Fibroblast of skin of right biceps (primary cell): ENCODE results near the gene TIGD7.
A peak's percentile ranks its signal among the peaks of the same experiment; 100 is the strongest.

Experiments
- DNase-seq: peaks from one replicate; pipeline ENCODE4 v3.0.0-alpha.2; 2013

Gene TIGD7, protein sequence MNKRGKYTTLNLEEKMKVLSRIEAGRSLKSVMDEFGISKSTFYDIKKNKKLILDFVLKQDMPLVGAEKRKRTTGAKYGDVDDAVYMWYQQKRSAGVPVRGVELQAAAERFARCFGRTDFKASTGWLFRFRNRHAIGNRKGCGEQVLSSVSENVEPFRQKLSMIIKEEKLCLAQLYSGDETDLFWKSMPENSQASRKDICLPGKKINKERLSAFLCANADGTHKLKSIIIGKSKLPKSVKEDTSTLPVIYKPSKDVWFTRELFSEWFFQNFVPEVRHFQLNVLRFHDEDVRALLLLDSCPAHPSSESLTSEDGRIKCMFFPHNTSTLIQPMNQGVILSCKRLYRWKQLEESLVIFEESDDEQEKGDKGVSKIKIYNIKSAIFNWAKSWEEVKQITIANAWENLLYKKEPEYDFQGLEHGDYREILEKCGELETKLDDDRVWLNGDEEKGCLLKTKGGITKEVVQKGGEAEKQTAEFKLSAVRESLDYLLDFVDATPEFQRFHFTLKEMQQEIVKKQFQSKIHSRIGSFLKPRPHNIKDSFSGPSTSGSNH

DNA sequence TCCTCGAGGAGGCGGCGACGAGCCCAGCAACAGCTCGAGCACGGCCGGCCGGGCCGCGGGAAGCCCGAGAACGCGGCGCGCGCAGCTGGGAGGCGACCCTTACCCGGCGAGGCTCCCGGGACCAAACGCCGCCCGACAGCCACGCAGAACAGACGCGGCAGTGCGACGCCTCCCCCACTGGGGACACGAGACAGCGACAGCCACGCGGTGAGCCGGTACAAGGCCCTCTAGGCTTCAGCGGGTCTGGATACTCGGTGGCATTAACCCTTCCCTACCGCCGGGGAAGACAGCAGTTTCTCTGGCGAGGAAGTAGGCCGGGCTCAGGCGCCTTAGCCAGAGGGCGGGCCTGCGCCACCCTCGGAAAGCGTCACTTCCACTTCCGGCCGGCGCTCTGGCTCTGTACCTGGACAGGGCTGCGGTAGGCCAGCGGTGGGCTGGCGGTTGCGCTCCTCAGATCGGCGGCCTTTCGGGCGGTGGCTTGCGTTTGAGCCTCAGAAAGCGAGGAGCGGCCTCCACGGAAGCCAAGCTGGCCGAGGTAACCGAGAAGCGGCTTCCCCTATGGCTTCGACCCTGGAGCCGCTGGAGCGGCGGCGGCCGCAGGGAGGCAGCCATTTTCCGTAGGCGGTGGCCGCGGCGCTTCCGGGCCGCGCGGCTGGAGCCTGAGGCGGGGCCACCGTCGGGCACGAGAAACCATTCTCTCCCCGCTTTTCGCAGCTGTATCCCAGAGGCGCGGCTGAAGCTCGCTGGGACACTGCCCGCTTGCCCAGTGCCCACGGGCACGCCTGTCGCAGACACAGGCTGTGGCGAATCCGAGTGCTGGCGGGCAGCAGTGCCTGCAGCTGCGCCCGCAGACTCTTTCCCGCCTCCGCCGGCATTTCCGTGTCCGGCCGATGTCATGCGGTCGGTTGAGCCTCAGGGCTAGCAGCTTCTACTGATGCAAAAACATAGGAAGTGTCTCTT, at the start of gene TIGD7, which contains the start of gene ZNF75A:
TIGD7 (minus strand) TSS at position 322 of the 960 bp plus-strand sequence. CDS start 4,816 bp downstream, outside the sequence.
ZNF75A (plus strand) TSS at position 389 of the 960 bp plus-strand sequence. CDS start 2,932 bp downstream, outside the sequence.
- DNase-seq, result peak; percentile 93

DNA sequence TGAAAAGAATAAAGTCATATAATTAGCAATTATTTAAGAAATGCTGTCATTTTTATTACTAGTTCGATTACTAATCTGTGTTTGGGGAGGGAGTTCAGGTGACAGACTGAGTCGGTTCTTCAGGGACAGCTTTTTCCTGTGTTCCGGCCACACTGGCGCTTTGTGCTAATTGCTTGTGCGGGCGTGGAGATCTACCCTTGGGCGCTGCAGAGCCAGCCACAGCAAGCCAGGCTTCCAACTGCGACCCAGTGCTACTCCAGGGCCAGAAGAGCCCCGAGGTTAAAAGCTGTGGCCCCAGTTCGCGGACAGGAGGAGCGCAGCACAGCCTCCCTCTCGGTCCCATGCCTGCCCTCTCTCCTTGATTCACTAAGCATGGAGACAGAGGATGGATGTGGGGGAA, 43.9 kb upstream of the TIGD7 start:
- no peak for DNase-seq

DNA sequence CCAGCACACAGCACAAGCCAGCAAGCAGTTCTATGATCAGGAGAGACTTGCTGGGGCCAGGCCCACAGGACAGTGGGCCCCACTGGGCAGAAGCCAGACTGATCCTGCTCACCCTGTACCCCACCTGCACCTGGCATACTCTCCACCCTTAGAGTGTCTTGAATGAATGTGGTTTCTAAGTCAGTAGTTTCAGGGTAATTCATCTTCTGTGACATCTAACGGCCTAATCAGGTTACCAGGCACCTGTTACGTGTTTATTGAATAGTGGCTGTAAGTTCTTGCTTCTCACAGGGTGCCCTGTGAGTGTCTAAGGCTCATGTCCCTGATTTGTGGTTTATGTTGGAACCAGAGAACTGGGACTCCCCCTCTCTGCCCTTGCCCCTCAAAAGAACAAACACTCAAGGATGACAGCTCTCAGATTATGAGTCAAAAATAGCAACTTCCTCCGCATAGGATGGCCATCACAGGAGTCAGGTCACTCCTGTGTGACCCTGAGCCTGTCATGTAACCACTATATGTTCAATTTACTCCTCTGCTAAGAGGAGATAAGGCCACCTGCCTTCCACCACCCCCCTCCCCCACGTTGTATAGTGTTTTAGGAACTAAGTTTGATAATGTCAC, 43.4 kb upstream of the TIGD7 start:
- no peak for DNase-seq

DNA sequence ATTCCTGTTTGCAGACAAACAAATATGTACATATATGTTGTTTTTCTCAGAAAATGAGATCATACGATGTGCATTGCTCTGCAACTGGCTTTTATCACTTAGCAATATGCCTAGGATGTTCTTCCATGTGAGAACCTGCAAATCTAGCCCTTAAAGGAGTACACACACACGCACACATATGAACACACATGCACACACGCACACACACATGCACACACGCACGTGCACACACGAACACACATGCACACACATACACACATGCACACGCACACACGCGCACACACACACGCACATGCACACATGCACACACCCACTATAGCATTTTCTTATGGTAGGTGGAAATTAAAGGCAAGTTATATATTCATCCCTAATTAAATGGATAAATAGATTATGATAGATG, 42.4 kb upstream of the TIGD7 start:
- no peak for DNase-seq

DNA sequence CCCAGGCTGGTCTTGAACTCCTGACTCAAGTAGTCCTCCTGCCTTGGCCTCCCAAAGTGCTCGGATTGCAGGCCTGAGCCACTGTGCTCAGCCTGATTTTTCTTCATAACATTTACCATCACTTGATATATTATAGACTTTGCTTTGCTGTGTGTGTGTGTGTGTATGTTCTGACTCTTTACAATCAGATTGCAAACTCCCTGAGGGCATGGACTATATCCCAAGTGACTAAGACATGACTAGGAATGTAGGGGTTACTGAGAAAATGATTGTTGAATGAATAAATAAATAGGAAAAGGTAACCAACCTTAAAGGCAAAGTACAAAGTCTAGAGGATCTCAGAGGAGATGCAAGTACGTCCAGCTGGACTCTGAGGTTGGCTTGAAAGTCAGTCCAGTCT, 40.8 kb upstream of the TIGD7 start:
- DNase-seq, result no peak

DNA sequence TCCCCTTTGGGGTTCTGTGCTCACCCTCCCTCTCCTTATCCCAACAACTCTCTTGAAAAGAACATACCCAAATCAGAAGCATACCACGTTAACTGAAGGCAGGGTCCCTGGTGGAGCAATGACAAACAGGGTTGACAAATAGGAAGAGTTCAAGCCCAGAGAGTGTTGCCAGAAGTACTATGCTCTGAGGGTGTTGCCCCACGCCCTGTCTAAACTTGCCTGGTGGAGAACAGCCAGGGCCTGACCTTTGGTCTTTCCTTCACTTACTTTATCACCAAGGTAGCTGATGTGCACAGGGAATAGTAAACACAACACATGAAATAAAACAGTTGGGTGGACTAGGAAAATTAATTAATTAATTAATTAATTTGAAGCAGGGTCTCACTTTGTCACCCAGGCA, 23.4 kb upstream of the TIGD7 start:
- DNase-seq, result no peak

DNA sequence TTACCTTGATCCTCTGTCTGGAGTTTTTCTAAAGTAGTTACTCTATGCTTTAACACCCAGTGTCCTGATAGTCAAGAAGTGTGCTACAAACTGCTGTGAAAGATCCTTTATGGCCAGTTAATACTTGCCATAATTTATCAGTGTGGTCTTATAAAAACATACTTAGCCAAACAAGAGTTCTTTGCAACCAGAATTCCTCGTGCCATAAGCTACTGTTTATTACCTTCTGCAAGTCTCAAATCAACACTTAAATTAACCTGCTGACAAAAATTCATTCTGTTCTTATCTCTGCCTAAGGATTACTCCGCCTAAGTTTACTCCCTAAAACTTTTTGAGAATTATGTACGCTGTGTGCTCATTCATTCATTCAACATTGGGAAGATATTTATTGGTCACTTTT, 22.9 kb upstream of the TIGD7 start:
- DNase-seq, result no peak

DNA sequence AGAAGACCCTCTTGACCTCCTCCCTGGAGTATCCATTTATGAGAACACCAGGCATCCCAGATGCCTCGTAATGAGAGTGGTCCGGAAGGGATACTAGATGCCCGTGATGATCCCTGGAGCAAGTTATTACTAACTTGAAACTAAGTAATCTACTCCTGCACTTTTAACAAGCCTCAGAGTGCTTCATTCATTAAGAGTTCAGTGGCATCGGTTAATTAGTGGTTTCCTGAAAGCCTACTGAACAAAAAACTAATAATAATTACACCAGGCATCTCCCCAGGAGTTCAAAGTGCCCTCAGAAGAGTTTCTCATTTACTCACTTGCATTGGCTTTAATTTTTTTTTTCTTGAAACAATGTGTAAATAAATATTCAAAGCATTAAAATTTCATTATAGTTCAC, 22.3 kb upstream of the TIGD7 start:
- no peak for DNase-seq

DNA sequence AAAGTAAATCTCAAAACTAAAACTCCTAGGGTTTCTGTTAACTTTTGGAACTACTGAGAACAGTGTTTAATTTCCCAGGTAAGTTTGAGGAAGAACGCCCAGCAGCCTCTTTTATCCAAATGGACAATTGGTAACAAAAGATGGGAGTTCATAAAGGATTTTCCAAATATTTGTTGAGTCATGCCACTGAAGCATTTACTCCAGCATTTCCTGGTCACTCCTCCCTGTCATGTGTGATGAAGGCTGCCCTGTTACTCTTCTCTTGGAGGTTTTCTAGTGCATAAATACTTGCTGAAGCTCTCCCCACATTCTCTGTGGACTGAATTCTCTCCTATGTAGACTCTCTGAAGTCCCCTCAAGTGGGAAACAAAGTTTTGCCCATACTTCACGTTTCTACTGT, 16.6 kb upstream of the TIGD7 start:
- DNase-seq, result no peak

DNA sequence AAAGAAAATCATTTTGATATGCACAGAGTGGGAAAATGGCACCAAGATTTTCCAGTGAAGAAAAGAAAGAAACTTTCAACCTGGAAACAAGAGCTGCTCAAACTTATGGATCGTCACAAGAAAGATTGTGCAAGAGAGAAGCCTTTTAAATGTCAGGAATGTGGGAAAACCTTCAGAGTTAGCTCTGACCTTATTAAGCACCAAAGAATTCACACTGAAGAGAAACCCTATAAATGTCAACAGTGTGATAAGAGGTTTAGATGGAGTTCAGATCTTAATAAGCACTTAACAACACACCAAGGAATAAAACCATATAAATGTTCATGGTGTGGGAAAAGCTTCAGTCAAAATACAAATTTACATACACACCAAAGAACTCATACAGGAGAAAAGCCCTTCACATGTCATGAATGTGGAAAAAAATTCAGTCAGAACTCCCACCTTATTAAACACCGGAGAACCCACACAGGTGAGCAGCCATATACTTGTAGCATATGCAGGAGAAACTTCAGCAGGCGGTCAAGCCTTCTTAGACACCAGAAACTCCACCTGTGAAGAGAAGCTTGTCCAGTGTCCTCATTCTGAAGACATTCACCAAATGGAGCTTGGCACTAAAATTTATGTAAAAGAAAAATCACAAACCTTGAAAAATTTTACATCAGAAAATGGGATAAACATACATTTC, 12.2 kb upstream of the TIGD7 start:
- peak; percentile 8 for DNase-seq

DNA sequence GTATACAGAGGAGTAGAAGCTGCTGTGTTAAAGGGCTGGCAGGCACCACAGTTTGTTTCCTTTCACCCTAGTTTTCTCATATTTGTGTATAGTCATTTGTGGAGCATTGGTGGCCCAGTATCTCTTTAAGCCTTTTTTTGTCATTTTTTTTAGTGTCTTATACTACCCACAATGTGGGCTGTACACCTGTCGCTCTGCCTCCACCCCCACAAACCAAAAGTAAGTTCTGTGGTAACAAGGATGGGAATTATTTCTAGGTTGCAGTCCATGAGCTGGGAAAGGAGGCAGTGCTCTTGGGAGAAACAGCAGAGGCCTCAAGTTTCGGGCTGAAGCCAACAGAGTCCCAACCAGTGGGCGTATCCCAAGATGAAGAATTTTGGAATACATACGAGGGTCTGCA, 6.3 kb upstream of the TIGD7 start:
- no peak for DNase-seq

DNA sequence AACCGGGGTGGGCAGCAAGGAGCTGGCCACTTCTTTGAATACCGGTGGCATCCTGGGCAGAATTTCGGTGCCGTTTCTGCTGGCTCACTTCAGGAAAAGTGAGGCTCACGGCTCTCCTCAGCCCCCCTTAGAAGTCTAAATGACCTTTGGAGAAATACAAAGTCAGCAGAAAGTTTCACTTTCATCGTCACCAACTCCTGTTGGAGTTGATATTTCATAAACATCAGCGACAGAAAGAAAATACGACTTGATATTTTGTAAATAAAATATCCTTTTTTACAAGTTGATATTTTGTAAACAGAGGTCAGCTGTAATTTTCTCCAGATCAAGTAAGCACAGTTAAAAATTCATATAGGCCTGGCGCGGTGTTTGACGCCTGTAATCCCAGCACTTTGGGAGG, 848 bp upstream of the TIGD7 start:
- DNase-seq, result no peak

DNA sequence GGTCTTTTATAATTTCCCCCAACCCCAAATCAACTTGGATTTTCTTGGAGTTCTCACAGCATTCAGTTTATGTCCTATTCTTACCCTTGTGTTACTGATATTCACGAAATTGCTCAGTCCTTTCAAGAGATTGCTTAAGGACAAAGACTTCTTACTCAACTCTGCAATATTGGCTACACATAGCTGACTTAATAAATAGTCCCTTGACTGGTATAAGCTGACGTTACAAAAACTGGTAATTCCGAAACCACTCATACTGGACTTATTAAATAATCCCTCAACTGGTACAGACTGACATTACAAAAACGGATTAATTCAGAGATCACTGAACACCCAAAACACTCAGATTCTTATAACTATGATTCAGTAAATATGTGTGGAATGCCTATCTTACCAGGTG, 860 bp downstream of the TIGD7 start:
- DNase-seq, result peak; percentile 14

DNA sequence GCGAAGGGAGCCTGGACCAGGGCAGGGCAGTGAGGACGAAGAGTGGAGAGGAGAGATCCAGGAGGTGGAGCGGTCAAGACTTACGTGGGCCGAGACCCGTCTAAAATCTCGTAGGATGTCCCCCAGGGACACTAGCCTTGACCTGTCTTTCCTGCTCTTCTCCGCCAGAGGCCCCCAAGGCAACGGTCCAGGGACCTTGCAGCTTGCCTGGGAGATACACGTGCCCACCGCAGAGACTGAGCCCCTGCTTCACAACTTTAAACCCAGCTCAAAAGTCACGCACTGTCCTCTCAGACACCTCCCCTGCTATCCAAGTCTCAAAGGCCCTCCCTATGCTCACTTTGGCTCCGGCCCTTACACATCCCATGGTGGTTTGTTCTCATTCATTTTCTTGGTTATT, 9.4 kb downstream of the TIGD7 start:
- no peak for DNase-seq

DNA sequence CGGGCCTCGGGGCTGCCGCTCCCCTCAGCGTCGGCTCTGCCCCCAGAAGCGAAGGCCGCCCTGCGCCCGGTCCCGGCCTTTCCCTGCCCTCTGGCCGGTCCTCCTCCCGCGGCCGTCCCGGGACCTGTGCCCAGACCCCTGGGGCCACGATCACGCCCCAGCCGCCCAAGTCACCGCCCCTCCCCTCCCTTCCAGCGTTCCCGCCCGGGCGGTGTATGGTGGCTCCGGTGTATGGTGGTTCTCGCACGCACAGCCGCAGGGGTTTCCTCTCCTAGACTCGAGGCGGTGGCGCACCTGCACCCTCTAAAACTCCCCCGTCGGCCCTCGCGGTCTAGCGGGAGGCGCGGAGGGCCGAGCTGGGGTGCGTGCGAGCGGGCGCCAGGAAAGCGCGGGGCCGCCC, 10.0 kb downstream of the TIGD7 start:
- no peak for DNase-seq

DNA sequence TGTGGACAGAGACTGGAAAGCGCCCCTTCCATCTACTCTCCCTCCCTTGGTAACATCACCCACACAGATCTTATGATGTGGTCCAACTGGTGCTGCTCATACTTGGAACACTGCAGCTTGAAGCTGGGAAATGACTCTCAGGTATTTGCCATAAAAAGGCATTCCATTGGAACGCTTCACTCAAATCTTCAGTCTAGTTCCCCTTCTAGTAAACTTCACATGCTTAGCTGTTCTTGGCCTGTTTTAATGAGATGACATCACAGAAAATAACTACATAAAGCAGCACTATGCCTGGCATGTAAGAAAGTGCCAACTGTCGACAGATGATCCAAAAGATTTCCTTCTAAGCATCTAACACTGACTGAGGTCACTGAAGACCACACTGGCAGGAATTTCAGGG, 12.6 kb downstream of the TIGD7 start:
- DNase-seq, result peak; percentile 31

DNA sequence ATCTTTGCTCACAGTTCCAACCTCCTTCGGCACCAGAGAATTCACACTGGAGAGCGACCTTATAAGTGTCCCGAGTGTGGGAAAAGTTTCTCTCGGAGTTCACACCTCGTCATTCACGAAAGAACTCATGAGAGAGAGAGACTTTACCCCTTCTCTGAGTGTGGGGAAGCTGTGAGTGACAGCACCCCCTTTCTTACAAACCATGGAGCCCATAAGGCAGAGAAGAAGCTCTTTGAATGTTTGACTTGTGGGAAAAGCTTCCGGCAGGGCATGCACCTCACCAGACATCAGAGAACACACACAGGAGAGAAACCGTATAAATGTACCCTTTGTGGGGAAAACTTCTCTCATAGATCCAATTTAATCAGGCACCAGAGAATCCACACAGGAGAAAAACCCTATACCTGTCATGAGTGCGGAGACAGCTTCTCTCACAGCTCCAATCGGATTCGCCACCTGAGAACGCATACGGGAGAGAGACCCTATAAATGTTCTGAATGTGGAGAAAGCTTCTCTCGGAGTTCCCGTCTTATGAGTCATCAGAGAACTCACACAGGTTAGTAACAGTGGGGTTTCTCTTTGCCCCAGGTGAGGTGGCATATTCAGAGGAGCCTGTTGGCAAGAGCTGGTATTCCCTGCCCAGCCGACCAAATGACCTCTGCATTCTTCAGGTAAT, 15.1 kb downstream of the TIGD7 start:
- no peak for DNase-seq

DNA sequence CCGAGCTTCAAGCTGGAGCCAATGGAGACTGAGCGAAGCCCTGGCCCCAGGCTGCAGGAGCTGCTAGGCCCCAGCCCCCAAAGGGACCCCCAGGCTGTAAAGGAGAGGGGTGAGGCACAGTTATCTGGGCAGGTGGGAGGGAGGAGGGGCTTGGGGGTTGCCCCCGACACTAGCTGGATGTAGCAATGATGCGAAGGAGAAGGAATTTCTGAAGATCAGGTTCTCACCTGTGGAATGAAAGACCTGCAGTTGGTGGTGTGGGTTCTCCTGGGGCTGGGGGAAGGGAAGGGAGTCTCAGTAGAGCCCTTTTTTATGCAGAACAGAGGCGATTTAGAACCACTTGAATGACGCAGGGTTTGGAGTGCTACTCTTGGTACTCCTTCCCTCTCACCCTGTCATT, 20.1 kb downstream of the TIGD7 start:
- DNase-seq, result no peak

DNA sequence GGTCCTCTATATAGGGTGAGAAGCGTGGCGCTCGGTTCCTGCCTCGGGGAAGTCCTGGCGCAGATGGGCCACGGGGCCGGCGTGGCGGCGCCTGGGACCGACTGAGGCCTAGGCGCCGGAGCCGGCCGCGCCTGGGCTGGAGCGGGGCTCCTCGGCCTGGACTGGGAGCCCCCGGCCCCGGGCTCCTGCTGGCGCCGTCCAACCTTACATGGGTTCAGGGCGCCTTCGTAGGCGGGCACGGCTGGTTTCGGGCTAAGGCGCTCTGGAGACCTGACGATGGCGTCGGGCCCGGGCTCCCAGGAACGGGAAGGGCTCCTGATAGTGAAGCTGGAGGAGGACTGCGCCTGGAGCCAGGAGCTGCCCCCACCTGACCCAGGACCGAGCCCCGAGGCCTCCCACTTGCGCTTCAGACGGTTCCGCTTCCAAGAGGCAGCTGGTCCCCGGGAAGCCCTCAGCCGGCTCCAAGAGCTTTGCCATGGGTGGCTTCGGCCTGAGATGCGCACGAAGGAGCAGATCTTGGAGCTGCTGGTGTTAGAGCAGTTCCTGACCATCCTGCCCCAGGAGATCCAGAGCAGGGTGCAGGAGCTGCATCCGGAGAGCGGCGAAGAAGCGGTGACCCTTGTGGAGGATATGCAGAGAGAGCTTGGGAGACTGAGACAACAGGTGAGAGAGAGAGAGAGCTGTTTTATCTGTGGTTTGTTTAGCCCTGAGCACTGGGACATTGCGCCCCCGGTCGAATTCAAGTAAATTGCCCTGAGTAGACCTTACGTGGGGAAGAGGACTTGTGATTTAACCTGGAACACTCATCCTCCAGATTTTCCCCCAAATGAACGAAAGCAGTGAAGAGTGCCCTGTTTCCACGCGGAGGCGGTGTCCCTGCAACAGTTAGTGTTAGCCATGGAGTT, 21.4 kb downstream of the TIGD7 start:
- no peak for DNase-seq

DNA sequence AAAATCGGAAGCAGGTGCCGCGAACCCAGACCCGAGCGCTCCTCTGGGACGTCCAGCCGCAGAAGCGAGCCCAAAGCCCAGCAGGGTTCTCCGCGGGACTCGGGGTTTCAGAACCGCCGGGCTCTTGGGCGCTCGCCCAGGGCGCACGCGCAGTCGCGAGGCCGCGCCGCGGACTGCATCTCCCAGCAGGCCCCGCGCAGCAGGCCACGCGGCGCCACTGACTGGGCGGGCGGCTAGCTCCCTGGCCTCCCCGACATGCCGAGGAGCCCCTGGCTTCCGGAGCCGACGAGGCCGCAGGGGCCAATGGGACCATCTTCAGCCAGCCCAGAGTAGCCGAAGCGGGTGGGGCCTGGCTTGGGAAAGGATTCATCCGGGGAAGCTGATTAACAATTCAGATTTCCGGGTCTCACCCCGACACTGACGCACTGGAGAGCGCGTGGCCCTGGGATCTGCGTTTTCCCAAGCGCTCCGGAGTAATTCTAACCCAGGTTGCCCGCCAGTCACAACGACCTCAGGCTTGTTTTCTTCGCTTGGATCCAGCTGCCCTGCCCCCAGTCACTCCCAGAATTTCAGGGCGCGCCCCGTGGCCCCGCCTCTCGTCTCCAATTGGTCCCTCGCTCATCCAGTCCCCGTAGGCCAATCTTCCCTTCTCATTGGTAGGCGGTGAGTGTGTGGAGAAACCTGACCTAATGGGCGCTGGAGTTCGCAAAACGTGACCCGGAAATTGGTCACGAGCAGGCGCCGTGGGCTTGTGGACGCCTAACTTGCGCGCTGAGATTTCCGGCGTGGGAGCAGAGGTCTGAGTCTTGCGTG, 22.3 kb downstream of the TIGD7 start, which contains the start of gene ZNF263:
ZNF263 (plus strand) TSS at position 762 of the 813 bp plus-strand sequence. CDS start 328 bp downstream, outside the sequence.
- peak; percentile 99 for DNase-seq
